ENCODE measurements around the gene HSDL1.

GRCh38 chr16:84141143-84141670, 3.8 kb downstream of the HSDL1 start:
- TF ChIP-seq CTCF (IDR thresholded peaks at IDR 0.05) (no peak), POLR2AphosphoS5 (IDR thresholded peaks at IDR 0.05) (no peak)
